Lung microvascular endothelial cell (primary cell): ENCODE results near the gene GLE1. TPM values are rescaled to one million over a fixed set of nuclear protein-coding genes. Genes with fewer than 3 reads are reported as not detected.
A peak's percentile ranks its signal among the peaks of the same experiment; 100 is the strongest.
"Not testable (repeated sequence)": the region's sequence is repeated elsewhere in the genome, so short reads cannot be mapped to it uniquely, and the experiment has no call there.

ENCODE experiments used
- DNase-seq, 2 donors: peaks; one replicate each; pipeline versions ENCODE4 v3.0.0 to v3.0.0-alpha.2; 2010; ENCODE audit warnings: low read depth in 2 of 2
- total RNA-seq: library from RNA; depleted of rRNA; stranded (reverse); fragments of >200 nt; gene quantifications from 2 replicates; pipeline ENCODE4 v1.2.1, GENCODE V29; 2014

GLE1 gene
- total RNA-seq, 1 donor from 2014 or later, result 8.5 TPM

- peak in 1 of 2 donors; percentile 22 for DNase-seq
These were observed 8.6 kb upstream of the GLE1 start for GRCh38 chr9:128495804-128496417.

GRCh38 chr9:128497824-128498610 is 6.5 kb upstream of the GLE1 start:
- DNase-seq, result no peak

- DNase-seq, result no peak
These were observed 5.6 kb upstream of the GLE1 start for GRCh38 chr9:128498911-128499310.

GRCh38 chr9:128499920-128500319 is 4.6 kb upstream of the GLE1 start:
- no peak for DNase-seq

- DNase-seq, result not testable (repeated sequence)
These were observed 1.1 kb upstream of the GLE1 start for GRCh38 chr9:128503415-128503825.

GRCh38 chr9:128503870-128504269 is 649 bp upstream of the GLE1 start:
- peak in 1 of 2 donors; percentile 31 for DNase-seq

GRCh38 chr9:128505414-128505765 is 871 bp downstream of the GLE1 start:
- no peak for DNase-seq

- DNase-seq, result not testable (repeated sequence)
These were observed 1.4 kb downstream of the GLE1 start for GRCh38 chr9:128505906-128506305.

GRCh38 chr9:128512820-128513219 is 8.3 kb downstream of the GLE1 start:
- DNase-seq, result no peak

GRCh38 chr9:128521956-128522355 is 17.4 kb downstream of the GLE1 start:
- no peak for DNase-seq

- peak; percentile 50 to 59 for DNase-seq
These were observed 18.8 kb downstream of the GLE1 start for GRCh38 chr9:128523199-128523925.

- no peak for DNase-seq
These were observed 22.2 kb downstream of the GLE1 start for GRCh38 chr9:128526720-128527119.

- peak; percentile 83 to 84 for DNase-seq
These were observed 24.1 kb downstream of the GLE1 start for GRCh38 chr9:128528445-128529160.

- peak; percentile 25 to 57 for DNase-seq
These were observed 24.7 kb downstream of the GLE1 start for GRCh38 chr9:128529191-128529590.

- DNase-seq, result peak in 1 of 2 donors; percentile 14
These were observed 28.1 kb downstream of the GLE1 start for GRCh38 chr9:128532581-128532980.

- no peak for DNase-seq
These were observed 36.3 kb downstream of the GLE1 start for GRCh38 chr9:128540634-128541360.

- no peak for DNase-seq
These were observed 42.0 kb downstream of the GLE1 start for GRCh38 chr9:128546504-128546903.

- no peak for DNase-seq
These were observed 44.4 kb downstream of the GLE1 start for GRCh38 chr9:128548876-128549275.

- DNase-seq, result peak in 1 of 2 donors; percentile 47
These were observed 45.7 kb downstream of the GLE1 start for GRCh38 chr9:128550226-128550625.

- DNase-seq, result peak; percentile 28
These were observed 46.5 kb downstream of the GLE1 start for GRCh38 chr9:128550770-128551656.
